ENCODE data around the gene TMEM184C.

TMEM184C gene

GRCh38 chr4:147596981-147597380 lies 20.2 kb upstream of the TMEM184C start:
- H3K4me3 ChIP-seq (ENCODE audit: low read depth, low read length) = no peak overlapping the region
- TF ChIP-seq CTCF (IDR thresholded peaks at IDR 0.05; ENCODE audit: control insufficient read depth, extremely low read depth, insufficient read depth) = no peak
- peak; percentile 87 for DNase-seq (ENCODE audit: low read depth)

- no peak for TF ChIP-seq CTCF (IDR thresholded peaks at IDR 0.05; ENCODE audit: control insufficient read depth, extremely low read depth, insufficient read depth)
- H3K4me3 ChIP-seq (ENCODE audit: low read depth, low read length) = no peak overlapping the region
- peak; percentile 63 for DNase-seq (ENCODE audit: low read depth)
Observed at GRCh38 chr4:147597561-147597960, 19.6 kb upstream of the TMEM184C start.

- TF ChIP-seq CTCF (IDR thresholded peaks at IDR 0.05; ENCODE audit: control insufficient read depth, extremely low read depth, insufficient read depth) = no peak
- H3K4me3 ChIP-seq (ENCODE audit: low read depth, low read length) = no peak overlapping the region
- DNase-seq (ENCODE audit: low read depth) = no peak
Observed at GRCh38 chr4:147599206-147599605, 18.0 kb upstream of the TMEM184C start.

DNA sequence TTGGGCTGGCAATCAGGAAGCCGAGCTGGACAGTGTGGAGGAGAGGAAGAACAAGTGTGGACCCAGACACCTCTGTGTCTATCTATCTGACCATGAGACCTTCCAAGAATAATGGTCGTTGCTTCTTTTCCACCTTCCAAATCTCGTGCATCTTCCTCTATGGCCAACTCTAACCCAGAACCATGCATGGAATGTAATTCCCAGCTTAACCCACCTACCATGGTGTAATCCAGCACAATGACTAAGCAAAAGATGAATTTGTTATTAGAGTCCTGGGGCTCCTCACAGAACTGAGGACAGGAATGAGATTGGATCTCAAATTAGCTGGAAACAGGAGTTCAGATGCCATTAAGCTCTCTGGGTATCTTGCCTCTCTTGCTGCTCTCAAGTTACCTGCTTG lies 17.4 kb upstream of the TMEM184C start:
- no peak for TF ChIP-seq CTCF (IDR thresholded peaks at IDR 0.05; ENCODE audit: control insufficient read depth, extremely low read depth, insufficient read depth)
- no peak for DNase-seq (ENCODE audit: low read depth)
- no peak overlapping the region for H3K4me3 ChIP-seq (ENCODE audit: low read depth, low read length)

DNA sequence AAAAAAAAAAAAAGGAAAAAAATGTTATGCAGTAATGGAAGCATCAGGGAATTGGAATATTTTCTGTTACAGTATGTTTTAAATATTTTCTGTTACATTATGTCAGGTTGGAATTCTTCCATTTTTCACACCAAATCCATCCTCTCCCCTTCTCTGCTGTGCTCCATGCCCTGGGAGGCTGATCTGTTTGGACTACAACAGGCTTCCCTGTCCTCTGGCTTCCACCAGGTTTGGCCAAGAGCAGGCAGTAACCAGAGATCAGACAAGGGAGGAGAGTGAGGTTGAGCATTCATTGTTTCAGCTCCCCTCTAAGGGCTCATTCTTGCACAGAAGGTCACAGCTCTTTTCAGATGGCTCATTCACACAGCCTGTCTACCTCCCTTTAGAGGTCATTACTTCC lies 11.7 kb upstream of the TMEM184C start:
- no peak overlapping the region for H3K4me3 ChIP-seq (ENCODE audit: low read depth, low read length)
- TF ChIP-seq CTCF (IDR thresholded peaks at IDR 0.05; ENCODE audit: control insufficient read depth, extremely low read depth, insufficient read depth) = no peak
- no peak for DNase-seq (ENCODE audit: low read depth)

DNA sequence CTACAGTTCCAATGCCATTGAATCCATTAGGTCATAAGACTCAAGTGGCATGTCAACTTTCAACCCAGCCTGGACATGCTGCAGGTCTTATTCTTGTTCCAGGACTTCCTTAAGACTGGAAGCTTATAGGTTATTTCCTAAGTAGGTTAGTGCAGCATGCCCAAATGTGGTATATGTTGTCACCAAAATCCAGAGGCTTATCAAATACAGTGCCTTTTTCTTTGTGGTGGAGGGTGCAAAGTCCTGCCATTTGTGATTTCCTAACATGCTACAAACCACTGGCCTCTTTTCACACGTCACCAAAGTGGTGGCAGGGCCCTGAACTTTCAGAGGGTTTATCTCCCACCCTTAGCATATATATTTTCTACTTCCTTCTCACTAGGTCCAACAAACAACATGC lies 9.7 kb upstream of the TMEM184C start:
- no peak overlapping the region for H3K4me3 ChIP-seq (ENCODE audit: low read depth, low read length)
- no peak for TF ChIP-seq CTCF (IDR thresholded peaks at IDR 0.05; ENCODE audit: control insufficient read depth, extremely low read depth, insufficient read depth)
- DNase-seq (ENCODE audit: low read depth) = no peak

- H3K4me3 ChIP-seq (ENCODE audit: low read depth, low read length) = no peak overlapping the region
- no peak for TF ChIP-seq CTCF (IDR thresholded peaks at IDR 0.05; ENCODE audit: control insufficient read depth, extremely low read depth, insufficient read depth)
- no peak for DNase-seq (ENCODE audit: low read depth)
Observed at GRCh38 chr4:147610686-147611085, 6.5 kb upstream of the TMEM184C start.

Data from LNCaP clone FGC (cell line).